ENCODE measurements around the gene SF3B6. TPM values are rescaled to one million over a fixed set of nuclear protein-coding genes. Genes with fewer than 3 reads are reported as not detected.
"Not testable (repeated sequence)": the region's sequence is repeated elsewhere in the genome, so short reads cannot be mapped to it uniquely, and the experiment has no call there.

Gene SF3B6
- total RNA-seq, 1 donor from 2014 or later = 88.2 TPM

GRCh38 chr2:24111407-24111901 lies 35.3 kb upstream of the SF3B6 start:
- Histone ChIP-seq H3K27me3 (ENCODE audit: control insufficient read depth in 3 of 3, insufficient read depth in 3 of 3, low read length in 3 of 3) (no peaks in the 10 kb centered on the region), H3K9ac (ENCODE audit: low read depth in 1 of 3, low read length in 3 of 3) (no peak overlapping the region), H3K27ac (ENCODE audit: low read depth, low read length) (no peak overlapping the region), H3K36me3 (ENCODE audit: control insufficient read depth in 3 of 3, insufficient read depth in 3 of 3, low read length in 3 of 3) (peaks cover 3 to 7% (median 6%) of the 10 kb centered on the region in 3 donors), H3K4me3 (ENCODE audit: low read length in 3 of 3) (no peak overlapping the region), H3K9me3 (ENCODE audit: control insufficient read depth in 3 of 3, low read length in 3 of 3) (peaks cover 0 to 5% (median 0%) of the 10 kb centered on the region in 3 donors), H3K4me1 (ENCODE audit: control insufficient read depth in 3 of 3, insufficient read depth in 3 of 3, low read length in 3 of 3) (no peaks in the 10 kb centered on the region)

- Histone ChIP-seq H3K9ac (ENCODE audit: low read depth in 1 of 3, low read length in 3 of 3) (no peak overlapping the region), H3K9me3 (ENCODE audit: control insufficient read depth in 3 of 3, low read length in 3 of 3) (peaks cover 0 to 5% (median 0%) of the 10 kb centered on the region in 3 donors), H3K4me3 (ENCODE audit: low read length in 3 of 3) (no peak overlapping the region), H3K4me1 (ENCODE audit: control insufficient read depth in 3 of 3, insufficient read depth in 3 of 3, low read length in 3 of 3) (no peaks in the 10 kb centered on the region), H3K36me3 (ENCODE audit: control insufficient read depth in 3 of 3, insufficient read depth in 3 of 3, low read length in 3 of 3) (peaks cover 3 to 7% (median 6%) of the 10 kb centered on the region in 3 donors), H3K27me3 (ENCODE audit: control insufficient read depth in 3 of 3, insufficient read depth in 3 of 3, low read length in 3 of 3) (no peaks in the 10 kb centered on the region), H3K27ac (ENCODE audit: low read depth, low read length) (no peak overlapping the region)
Measured at GRCh38 chr2:24110660-24111303, 34.7 kb upstream of the SF3B6 start.

- not testable (repeated sequence) for H3K4me3 ChIP-seq (ENCODE audit: low read length in 3 of 3); H3K36me3 ChIP-seq (ENCODE audit: control insufficient read depth in 3 of 3, insufficient read depth in 3 of 3, low read length in 3 of 3); H3K4me1 ChIP-seq (ENCODE audit: control insufficient read depth in 3 of 3, insufficient read depth in 3 of 3, low read length in 3 of 3); H3K9ac ChIP-seq (ENCODE audit: low read depth in 1 of 3, low read length in 3 of 3); H3K27ac ChIP-seq (ENCODE audit: low read depth, low read length); H3K27me3 ChIP-seq (ENCODE audit: control insufficient read depth in 3 of 3, insufficient read depth in 3 of 3, low read length in 3 of 3); H3K9me3 ChIP-seq (ENCODE audit: control insufficient read depth in 3 of 3, low read length in 3 of 3)
Measured at GRCh38 chr2:24109431-24109830, 33.3 kb upstream of the SF3B6 start.

GRCh38 chr2:24107336-24107735 lies 31.2 kb upstream of the SF3B6 start:
- H3K9ac ChIP-seq (ENCODE audit: low read depth in 1 of 3, low read length in 3 of 3) = no peak overlapping the region
- no peaks in the 10 kb centered on the region for H3K36me3 ChIP-seq (ENCODE audit: control insufficient read depth in 3 of 3, insufficient read depth in 3 of 3, low read length in 3 of 3)
- no peaks in the 10 kb centered on the region for H3K27me3 ChIP-seq (ENCODE audit: control insufficient read depth in 3 of 3, insufficient read depth in 3 of 3, low read length in 3 of 3)
- H3K4me3 ChIP-seq (ENCODE audit: low read length in 3 of 3) = no peak overlapping the region
- H3K9me3 ChIP-seq (ENCODE audit: control insufficient read depth in 3 of 3, low read length in 3 of 3) = no peaks in the 10 kb centered on the region
- no peaks in the 10 kb centered on the region for H3K4me1 ChIP-seq (ENCODE audit: control insufficient read depth in 3 of 3, insufficient read depth in 3 of 3, low read length in 3 of 3)
- no peak overlapping the region for H3K27ac ChIP-seq (ENCODE audit: low read depth, low read length)

- no peak overlapping the region for H3K27ac ChIP-seq (ENCODE audit: low read depth, low read length)
- no peak overlapping the region for H3K4me3 ChIP-seq (ENCODE audit: low read length in 3 of 3)
- no peaks in the 10 kb centered on the region for H3K36me3 ChIP-seq (ENCODE audit: control insufficient read depth in 3 of 3, insufficient read depth in 3 of 3, low read length in 3 of 3)
- no peaks in the 10 kb centered on the region for H3K27me3 ChIP-seq (ENCODE audit: control insufficient read depth in 3 of 3, insufficient read depth in 3 of 3, low read length in 3 of 3)
- no peaks in the 10 kb centered on the region for H3K4me1 ChIP-seq (ENCODE audit: control insufficient read depth in 3 of 3, insufficient read depth in 3 of 3, low read length in 3 of 3)
- H3K9ac ChIP-seq (ENCODE audit: low read depth in 1 of 3, low read length in 3 of 3) = no peak overlapping the region
- H3K9me3 ChIP-seq (ENCODE audit: control insufficient read depth in 3 of 3, low read length in 3 of 3) = no peaks in the 10 kb centered on the region
Measured at GRCh38 chr2:24106786-24107185, 30.7 kb upstream of the SF3B6 start.

- H3K4me1 ChIP-seq (ENCODE audit: control insufficient read depth in 3 of 3, insufficient read depth in 3 of 3, low read length in 3 of 3) = no peaks in the 10 kb centered on the region
- H3K4me3 ChIP-seq (ENCODE audit: low read length in 3 of 3) = no peak overlapping the region
- H3K9ac ChIP-seq (ENCODE audit: low read depth in 1 of 3, low read length in 3 of 3) = no peak overlapping the region
- H3K27ac ChIP-seq (ENCODE audit: low read depth, low read length) = no peak overlapping the region
- no peaks in the 10 kb centered on the region for H3K27me3 ChIP-seq (ENCODE audit: control insufficient read depth in 3 of 3, insufficient read depth in 3 of 3, low read length in 3 of 3)
- no peaks in the 10 kb centered on the region for H3K9me3 ChIP-seq (ENCODE audit: control insufficient read depth in 3 of 3, low read length in 3 of 3)
- H3K36me3 ChIP-seq (ENCODE audit: control insufficient read depth in 3 of 3, insufficient read depth in 3 of 3, low read length in 3 of 3) = no peaks in the 10 kb centered on the region
Measured at GRCh38 chr2:24105816-24106215, 29.7 kb upstream of the SF3B6 start.

GRCh38 chr2:24104906-24105305 lies 28.8 kb upstream of the SF3B6 start:
- no peak overlapping the region for H3K27ac ChIP-seq (ENCODE audit: low read depth, low read length)

GRCh38 chr2:24104110-24104650 lies 28.1 kb upstream of the SF3B6 start:
- Histone ChIP-seq H3K27me3 (ENCODE audit: control insufficient read depth in 3 of 3, insufficient read depth in 3 of 3, low read length in 3 of 3) (no peaks in the 10 kb centered on the region), H3K4me1 (ENCODE audit: control insufficient read depth in 3 of 3, insufficient read depth in 3 of 3, low read length in 3 of 3) (no peaks in the 10 kb centered on the region), H3K27ac (ENCODE audit: low read depth, low read length) (no peak overlapping the region), H3K9ac (ENCODE audit: low read depth in 1 of 3, low read length in 3 of 3) (no peak overlapping the region), H3K36me3 (ENCODE audit: control insufficient read depth in 3 of 3, insufficient read depth in 3 of 3, low read length in 3 of 3) (no peaks in the 10 kb centered on the region), H3K4me3 (ENCODE audit: low read length in 3 of 3) (no peak overlapping the region), H3K9me3 (ENCODE audit: control insufficient read depth in 3 of 3, low read length in 3 of 3) (no peaks in the 10 kb centered on the region)

More at GRCh38 chr2:24104906-24105305, 28.8 kb upstream of the SF3B6 start:
- Histone ChIP-seq H3K9me3 (ENCODE audit: control insufficient read depth in 3 of 3, low read length in 3 of 3) (no peaks in the 10 kb centered on the region), H3K36me3 (ENCODE audit: control insufficient read depth in 3 of 3, insufficient read depth in 3 of 3, low read length in 3 of 3) (no peaks in the 10 kb centered on the region), H3K27me3 (ENCODE audit: control insufficient read depth in 3 of 3, insufficient read depth in 3 of 3, low read length in 3 of 3) (no peaks in the 10 kb centered on the region), H3K4me3 (ENCODE audit: low read length in 3 of 3) (no peak overlapping the region), H3K9ac (ENCODE audit: low read depth in 1 of 3, low read length in 3 of 3) (no peak overlapping the region), H3K4me1 (ENCODE audit: control insufficient read depth in 3 of 3, insufficient read depth in 3 of 3, low read length in 3 of 3) (no peaks in the 10 kb centered on the region)

- H3K27ac ChIP-seq (ENCODE audit: low read depth, low read length) = no peak overlapping the region
- no peaks in the 10 kb centered on the region for H3K9me3 ChIP-seq (ENCODE audit: control insufficient read depth in 3 of 3, low read length in 3 of 3)
- H3K36me3 ChIP-seq (ENCODE audit: control insufficient read depth in 3 of 3, insufficient read depth in 3 of 3, low read length in 3 of 3) = no peaks in the 10 kb centered on the region
- H3K9ac ChIP-seq (ENCODE audit: low read depth in 1 of 3, low read length in 3 of 3) = no peak overlapping the region
- H3K27me3 ChIP-seq (ENCODE audit: control insufficient read depth in 3 of 3, insufficient read depth in 3 of 3, low read length in 3 of 3) = no peaks in the 10 kb centered on the region
- no peaks in the 10 kb centered on the region for H3K4me1 ChIP-seq (ENCODE audit: control insufficient read depth in 3 of 3, insufficient read depth in 3 of 3, low read length in 3 of 3)
- H3K4me3 ChIP-seq (ENCODE audit: low read length in 3 of 3) = no peak overlapping the region
Measured at GRCh38 chr2:24102677-24103076, 26.6 kb upstream of the SF3B6 start.

GRCh38 chr2:24101992-24102391 lies 25.9 kb upstream of the SF3B6 start:
- H3K27me3 ChIP-seq (ENCODE audit: control insufficient read depth in 3 of 3, insufficient read depth in 3 of 3, low read length in 3 of 3) = no peaks in the 10 kb centered on the region
- no peak overlapping the region for H3K27ac ChIP-seq (ENCODE audit: low read depth, low read length)
- no peaks in the 10 kb centered on the region for H3K36me3 ChIP-seq (ENCODE audit: control insufficient read depth in 3 of 3, insufficient read depth in 3 of 3, low read length in 3 of 3)
- no peak overlapping the region for H3K9ac ChIP-seq (ENCODE audit: low read depth in 1 of 3, low read length in 3 of 3)
- no peaks in the 10 kb centered on the region for H3K9me3 ChIP-seq (ENCODE audit: control insufficient read depth in 3 of 3, low read length in 3 of 3)
- H3K4me3 ChIP-seq (ENCODE audit: low read length in 3 of 3) = no peak overlapping the region
- no peaks in the 10 kb centered on the region for H3K4me1 ChIP-seq (ENCODE audit: control insufficient read depth in 3 of 3, insufficient read depth in 3 of 3, low read length in 3 of 3)
